KOPT-K1 (cell line): ENCODE data around the gene TFIP11.
"Not testable (repeated sequence)": the region's sequence is repeated elsewhere in the genome, so short reads cannot be mapped to it uniquely, and the experiment has no call there.

Experiments
- H3K27ac ChIP-seq: fragments of 200-600 bp; sonication (generic); 2 replicates; pipeline ENCODE4 v1.5.1; 2016; ENCODE audit warnings: antibody characterized with exemption, mild to moderate bottlenecking, low read depth, low read length; ENCODE audit not compliant: poor library complexity, severe bottlenecking
- H3K36me3 ChIP-seq: fragments of 200-600 bp; sonication (generic); 2 replicates; pipeline ENCODE4 v1.5.1; 2017; ENCODE audit warnings: antibody characterized with exemption, mild to moderate bottlenecking, low read length, moderate library complexity; ENCODE audit not compliant: insufficient read depth
- H3K9me3 ChIP-seq: fragments of 200-600 bp; sonication (generic); 2 replicates; pipeline ENCODE4 v1.5.1; 2017; ENCODE audit warnings: antibody characterized with exemption, low read length, mild to moderate bottlenecking; ENCODE audit not compliant: insufficient read depth, poor library complexity, severe bottlenecking

TFIP11 gene

GRCh38 chr22:26528518-26528917 lies 16.2 kb upstream of the TFIP11 start:
- H3K36me3 ChIP-seq: peaks cover 100% of the 10 kb centered on the region
- not testable (repeated sequence) for H3K9me3 ChIP-seq, H3K27ac ChIP-seq

- Histone ChIP-seq H3K27ac (no peak overlapping the region), H3K36me3 (peaks cover 93% of the 10 kb centered on the region), H3K9me3 (no peaks in the 10 kb centered on the region)
Measured at GRCh38 chr22:26527574-26528465, 15.5 kb upstream of the TFIP11 start.

GRCh38 chr22:26527167-26527566 lies 14.9 kb upstream of the TFIP11 start:
- Histone ChIP-seq H3K36me3 (peaks cover 93% of the 10 kb centered on the region), H3K9me3 (no peaks in the 10 kb centered on the region), H3K27ac (no peak overlapping the region)

GRCh38 chr22:26525946-26526564 lies 13.8 kb upstream of the TFIP11 start:
- Histone ChIP-seq H3K36me3 (peaks cover 84% of the 10 kb centered on the region), H3K27ac (no peak overlapping the region)

GRCh38 chr22:26524870-26525269 lies 12.6 kb upstream of the TFIP11 start:
- H3K27ac ChIP-seq: no peak overlapping the region
- H3K36me3 ChIP-seq: peaks cover 72% of the 10 kb centered on the region
- H3K9me3 ChIP-seq: no peaks in the 10 kb centered on the region

More at GRCh38 chr22:26525946-26526564, 13.8 kb upstream of the TFIP11 start:
- no peaks in the 10 kb centered on the region for H3K9me3 ChIP-seq

- Histone ChIP-seq H3K36me3 (peaks cover 49% of the 10 kb centered on the region), H3K27ac (no peak overlapping the region), H3K9me3 (no peaks in the 10 kb centered on the region)
Measured at GRCh38 chr22:26522592-26522991, 10.3 kb upstream of the TFIP11 start.

- H3K9me3 ChIP-seq: no peaks in the 10 kb centered on the region
- H3K36me3 ChIP-seq: peaks cover 43% of the 10 kb centered on the region
- no peak overlapping the region for H3K27ac ChIP-seq
Measured at GRCh38 chr22:26522012-26522411, 9.7 kb upstream of the TFIP11 start.

- H3K27ac ChIP-seq: no peak overlapping the region
- H3K36me3 ChIP-seq: 0 out of 2 replicates have a peak, but pooled peaks cover 4% of the 10 kb centered on the region
- no peaks in the 10 kb centered on the region for H3K9me3 ChIP-seq
Measured at GRCh38 chr22:26517429-26517828, 5.2 kb upstream of the TFIP11 start.

GRCh38 chr22:26516503-26516902 lies 4.2 kb upstream of the TFIP11 start:
- no peaks in the 10 kb centered on the region for H3K9me3 ChIP-seq
- no peaks in the 10 kb centered on the region for H3K36me3 ChIP-seq
- no peak overlapping the region for H3K27ac ChIP-seq

- Histone ChIP-seq H3K27ac (no peak overlapping the region), H3K36me3 (0 out of 2 replicates have a peak, but pooled peaks cover under 1% of the 10 kb centered on the region), H3K9me3 (no peaks in the 10 kb centered on the region)
Measured at GRCh38 chr22:26515931-26516330, 3.7 kb upstream of the TFIP11 start.

- H3K27ac ChIP-seq: no peak overlapping the region
- H3K36me3 ChIP-seq: peaks cover 14% of the 10 kb centered on the region
- no peaks in the 10 kb centered on the region for H3K9me3 ChIP-seq
Measured at GRCh38 chr22:26514419-26515161, 2.3 kb upstream of the TFIP11 start.

GRCh38 chr22:26513838-26514237 lies 1.6 kb upstream of the TFIP11 start:
- H3K36me3 ChIP-seq: peaks cover 22% of the 10 kb centered on the region
- H3K27ac ChIP-seq: no peak overlapping the region
- H3K9me3 ChIP-seq: no peaks in the 10 kb centered on the region

- no peaks in the 10 kb centered on the region for H3K9me3 ChIP-seq
- peaks cover 78% of the 10 kb centered on the region for H3K36me3 ChIP-seq
- no peak overlapping the region for H3K27ac ChIP-seq
Measured at GRCh38 chr22:26508148-26508547, 4.1 kb downstream of the TFIP11 start.

GRCh38 chr22:26503758-26504157 lies 8.5 kb downstream of the TFIP11 start:
- Histone ChIP-seq H3K9me3 (no peaks in the 10 kb centered on the region), H3K36me3 (peaks cover 99% of the 10 kb centered on the region), H3K27ac (peak overlapping the region; percentile 69)
